HG03039 (cell line): Measurements from ENCODE around the gene PBX1.

Experiments
- ATAC-seq: cut with Tn5 transposase; IDR thresholded peaks from one replicate; pipeline ENCODE4 v1.9.1; 2021; ENCODE audit warnings: mild to moderate bottlenecking, moderate library complexity; ENCODE audit not compliant: unreplicated experiment

The PBX1 gene

GRCh38 chr1:164846731-164847691, 288.0 kb downstream of the PBX1 start:
- ATAC-seq, result no peak

- no peak for ATAC-seq
These were observed 294.2 kb downstream of the PBX1 start for GRCh38 chr1:164853146-164853545.

- no peak for ATAC-seq
These were observed 296.8 kb downstream of the PBX1 start for GRCh38 chr1:164855716-164856329.

- no peak for ATAC-seq
These were observed 297.4 kb downstream of the PBX1 start for GRCh38 chr1:164856381-164856780.

- no peak for ATAC-seq
These were observed 298.5 kb downstream of the PBX1 start for GRCh38 chr1:164857439-164857838.

DNA sequence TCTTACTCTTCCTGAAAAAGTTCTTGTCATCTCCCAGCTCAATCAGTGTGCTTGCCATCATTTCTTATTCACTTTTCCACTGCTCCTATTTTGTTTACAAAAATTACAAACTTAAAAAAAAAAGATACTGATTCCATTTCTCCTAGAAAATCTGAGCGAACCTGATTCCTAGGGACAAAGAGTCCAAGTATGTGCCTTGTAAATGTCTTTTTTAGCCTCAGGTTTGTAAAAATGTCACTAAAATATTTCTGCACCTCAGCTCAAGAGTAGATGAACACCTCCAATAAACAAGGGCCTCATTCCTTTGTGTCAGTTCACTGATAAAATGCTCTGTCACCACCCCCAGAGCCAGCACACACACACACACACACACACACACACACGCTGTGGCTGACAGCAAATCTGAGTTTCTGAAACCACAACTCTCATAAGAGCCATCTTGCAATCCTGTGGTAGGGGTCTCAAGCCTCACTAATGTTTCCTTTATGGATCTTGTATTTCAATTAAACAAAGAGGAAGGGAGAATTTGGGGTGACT, 299.2 kb downstream of the PBX1 start:
- ATAC-seq, result no peak

- ATAC-seq, result no peak
These were observed 302.6 kb downstream of the PBX1 start for GRCh38 chr1:164861632-164862031.

- no peak for ATAC-seq
These were observed 304.1 kb downstream of the PBX1 start for GRCh38 chr1:164863056-164863455.

DNA sequence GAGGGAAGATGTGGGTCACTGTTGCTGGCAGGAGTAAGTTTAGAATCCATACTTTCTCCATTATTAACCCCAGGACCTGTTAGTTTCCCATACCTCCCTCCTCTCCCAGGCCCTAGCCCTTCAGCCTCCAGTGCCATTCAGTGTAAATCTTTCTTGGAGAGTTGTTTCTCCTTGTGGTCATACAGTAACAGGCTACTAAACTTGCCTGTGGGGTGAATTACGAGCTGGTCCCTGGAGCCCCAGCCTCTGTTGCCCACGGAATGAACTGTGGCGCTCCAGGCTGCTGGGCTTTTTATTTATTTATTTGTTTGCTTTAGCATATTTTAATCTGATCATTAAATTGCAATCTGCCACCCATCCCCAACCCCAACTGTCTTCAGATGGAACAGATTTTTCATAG, 305.2 kb downstream of the PBX1 start:
- no peak for ATAC-seq

- ATAC-seq, result no peak
These were observed 306.4 kb downstream of the PBX1 start for GRCh38 chr1:164865385-164865784.

DNA sequence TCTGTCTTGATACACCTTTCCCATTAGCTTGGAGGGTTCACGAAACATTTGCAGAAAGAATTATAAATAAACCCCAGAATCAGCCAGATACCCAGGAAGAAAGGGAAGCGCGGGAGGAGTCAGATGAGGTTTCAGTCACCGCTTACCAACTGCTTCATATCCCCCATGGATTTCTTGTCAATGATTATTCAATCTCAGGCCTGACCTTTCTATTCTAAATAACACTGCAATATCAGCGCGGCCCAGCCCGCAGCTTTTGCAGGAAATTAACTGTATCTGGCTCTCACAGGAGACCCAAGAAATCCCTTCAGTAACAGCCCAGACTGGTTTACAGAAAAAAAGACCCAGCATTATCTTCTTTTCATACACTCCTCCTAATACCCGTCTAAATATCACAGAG, 308.6 kb downstream of the PBX1 start:
- ATAC-seq, result no peak

GRCh38 chr1:164868990-164869389, 310.0 kb downstream of the PBX1 start:
- ATAC-seq, result no peak

GRCh38 chr1:164875518-164875917, 316.5 kb downstream of the PBX1 start:
- ATAC-seq, result no peak

- no peak for ATAC-seq
These were observed 317.6 kb downstream of the PBX1 start for GRCh38 chr1:164876398-164877116.

DNA sequence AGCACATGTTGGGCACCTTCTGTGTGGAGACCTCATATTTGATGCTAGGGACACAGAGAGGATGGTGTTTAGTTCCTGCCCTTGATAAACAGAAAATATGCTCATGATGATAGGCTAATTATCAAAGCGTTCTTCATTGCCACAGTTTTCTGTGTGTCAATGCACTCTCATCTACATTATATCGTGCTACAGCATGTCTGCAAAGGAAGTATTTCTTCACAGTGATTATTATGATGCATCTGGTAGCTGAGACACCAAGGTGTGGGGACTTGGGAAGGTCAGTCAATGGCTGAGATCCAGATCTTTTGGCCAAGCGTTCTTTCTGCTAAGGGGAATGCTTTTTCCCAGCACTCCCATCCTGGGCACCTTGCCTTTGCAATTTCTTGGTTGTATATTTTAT, 321.2 kb downstream of the PBX1 start:
- no peak for ATAC-seq

- ATAC-seq, result no peak
These were observed 321.7 kb downstream of the PBX1 start for GRCh38 chr1:164880644-164881043.

GRCh38 chr1:164885311-164885710, 326.3 kb downstream of the PBX1 start:
- no peak for ATAC-seq

DNA sequence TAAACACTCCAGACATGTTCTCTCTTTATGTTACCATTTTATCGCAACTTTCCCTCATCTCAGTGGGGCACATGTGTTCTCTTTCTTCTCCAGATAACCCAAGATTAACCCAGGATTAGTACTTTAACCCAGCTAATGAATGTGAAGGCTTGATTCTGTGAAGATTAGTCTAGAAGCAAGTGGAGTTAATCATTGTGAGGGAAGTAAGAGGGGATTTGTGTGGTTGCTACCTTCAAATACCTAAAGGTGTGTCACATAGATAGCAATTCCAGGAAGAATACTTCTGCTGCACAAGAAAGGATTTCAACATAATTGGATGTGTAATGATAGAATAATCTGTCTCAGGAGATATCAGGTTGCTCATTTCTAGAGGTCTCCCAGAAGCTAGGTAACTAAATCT, 327.1 kb downstream of the PBX1 start:
- ATAC-seq, result no peak

GRCh38 chr1:164891615-164892014, 332.6 kb downstream of the PBX1 start:
- ATAC-seq, result no peak

DNA sequence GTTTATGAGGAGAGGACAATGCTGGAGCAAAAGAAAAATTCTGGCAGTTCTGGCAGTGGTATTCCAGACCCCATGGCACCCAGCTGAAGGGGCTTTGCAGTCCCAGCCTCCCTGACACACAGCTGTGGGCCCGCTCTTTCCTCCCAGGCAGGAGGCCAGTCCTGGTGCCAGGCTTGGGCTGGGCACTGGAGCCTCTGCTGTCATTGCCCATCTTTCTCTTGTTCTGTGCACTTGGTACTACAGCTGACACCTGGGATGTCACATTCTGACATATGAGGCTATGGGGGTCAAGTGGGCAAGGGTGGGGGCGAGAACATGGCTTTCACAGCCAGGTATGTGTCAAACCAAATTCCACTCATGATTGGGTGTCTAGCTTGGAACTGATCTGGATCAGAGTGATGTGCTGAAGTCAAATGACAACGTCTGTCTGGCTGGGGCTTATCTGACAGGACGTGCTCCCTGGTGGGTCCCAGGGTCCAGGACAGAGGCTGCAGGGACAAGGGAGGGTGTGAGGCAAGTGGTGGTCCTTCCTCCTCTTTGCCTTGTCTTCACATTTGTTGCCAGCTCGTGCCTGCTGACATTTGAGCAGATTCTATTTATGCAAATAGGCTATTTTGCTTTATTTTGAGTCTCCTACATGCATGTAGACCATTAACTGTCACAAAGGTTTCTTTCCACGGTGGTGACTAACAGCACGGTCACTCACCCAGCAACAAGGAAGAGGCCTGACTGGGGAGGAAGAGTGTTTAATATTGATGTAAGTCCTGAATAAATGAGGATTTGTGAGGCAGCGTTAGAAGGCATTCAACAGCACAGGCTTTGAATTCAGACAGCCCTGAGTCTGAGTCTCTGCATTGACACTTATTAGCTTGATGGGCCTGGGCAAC, 336.3 kb downstream of the PBX1 start:
- ATAC-seq, result no peak
